Measurements from ENCODE around the gene SRRM5. TPM values are rescaled to one million over a fixed set of nuclear protein-coding genes. Genes with fewer than 3 reads are reported as not detected.

SRRM5 gene
- total RNA-seq, 4 donors from 2014 or later, result 0.38 TPM; not detected in 3

- TF ChIP-seq, protein P1, sequence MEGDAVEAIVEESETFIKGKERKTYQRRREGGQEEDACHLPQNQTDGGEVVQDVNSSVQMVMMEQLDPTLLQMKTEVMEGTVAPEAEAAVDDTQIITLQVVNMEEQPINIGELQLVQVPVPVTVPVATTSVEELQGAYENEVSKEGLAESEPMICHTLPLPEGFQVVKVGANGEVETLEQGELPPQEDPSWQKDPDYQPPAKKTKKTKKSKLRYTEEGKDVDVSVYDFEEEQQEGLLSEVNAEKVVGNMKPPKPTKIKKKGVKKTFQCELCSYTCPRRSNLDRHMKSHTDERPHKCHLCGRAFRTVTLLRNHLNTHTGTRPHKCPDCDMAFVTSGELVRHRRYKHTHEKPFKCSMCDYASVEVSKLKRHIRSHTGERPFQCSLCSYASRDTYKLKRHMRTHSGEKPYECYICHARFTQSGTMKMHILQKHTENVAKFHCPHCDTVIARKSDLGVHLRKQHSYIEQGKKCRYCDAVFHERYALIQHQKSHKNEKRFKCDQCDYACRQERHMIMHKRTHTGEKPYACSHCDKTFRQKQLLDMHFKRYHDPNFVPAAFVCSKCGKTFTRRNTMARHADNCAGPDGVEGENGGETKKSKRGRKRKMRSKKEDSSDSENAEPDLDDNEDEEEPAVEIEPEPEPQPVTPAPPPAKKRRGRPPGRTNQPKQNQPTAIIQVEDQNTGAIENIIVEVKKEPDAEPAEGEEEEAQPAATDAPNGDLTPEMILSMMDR (IDR thresholded peaks at IDR 0.05), result no peak
- no peak for TF ChIP-seq POLR2A (IDR thresholded peaks at IDR 0.05)
- intact Hi-C loops (cut with DNase I), result loop anchor here (10.0 kb wide), 1 partner anchor 48 kb away; no protein-coding TSS in a partner anchor
- no peak overlapping the region for H3K27ac ChIP-seq
- H3K9me3 ChIP-seq, result no peaks in the 10 kb centered on the region
- H3K27me3 ChIP-seq, result no peaks in the 10 kb centered on the region
- peaks cover 0 to 62% (median 0%) of the 10 kb centered on the region in 3 donors for H3K36me3 ChIP-seq
- H3K4me3 ChIP-seq, result no peak overlapping the region
- 60 to 64% methylated on average over 5 of the region's 5 CpGs for WGBS, 2 donors
- DNase-seq, result no peak
- peaks cover 0 to 10% (median 0%) of the 10 kb centered on the region in 3 donors for H3K4me1 ChIP-seq
Measured at GRCh38 chr19:43652546-43652874, 40.6 kb downstream of the SRRM5 start.

- TF ChIP-seq, protein P1 (IDR thresholded peaks at IDR 0.05), result no peak
- no peak for TF ChIP-seq POLR2A (IDR thresholded peaks at IDR 0.05)
- 90% methylated on average over 5 of the region's 6 CpGs; no CpG with 5 or more reads in 1 of the 2 donors for WGBS, 2 donors
- Histone ChIP-seq H3K4me3 (no peak overlapping the region), H3K9me3 (peaks cover 0 to 7% (median 0%) of the 10 kb centered on the region in 3 donors), H3K27ac (no peak overlapping the region), H3K4me1 (peaks cover 0 to 10% (median 0%) of the 10 kb centered on the region in 3 donors), H3K27me3 (no peaks in the 10 kb centered on the region), H3K36me3 (peaks cover 0 to 58% (median 0%) of the 10 kb centered on the region in 3 donors)
- DNase-seq, result no peak
- intact Hi-C loops (cut with DNase I), result loop anchor here (10.0 kb wide), 1 partner anchor 52 kb away; no protein-coding TSS in a partner anchor
Measured at GRCh38 chr19:43656436-43656835, 44.5 kb downstream of the SRRM5 start.

- H3K4me3 ChIP-seq, result no peak overlapping the region
- H3K9me3 ChIP-seq, result peaks cover 0 to 7% (median 0%) of the 10 kb centered on the region in 3 donors
- H3K4me1 ChIP-seq, result no peaks in the 10 kb centered on the region
- TF ChIP-seq, protein P1 (IDR thresholded peaks at IDR 0.05), result no peak
- TF ChIP-seq POLR2A (IDR thresholded peaks at IDR 0.05), result no peak
- no peak overlapping the region for H3K27ac ChIP-seq
- H3K27me3 ChIP-seq, result no peaks in the 10 kb centered on the region
- peaks cover 0 to 51% (median 0%) of the 10 kb centered on the region in 3 donors for H3K36me3 ChIP-seq
- intact Hi-C loops (cut with DNase I), result loop anchor here (10.0 kb wide), 1 partner anchor 53 kb away; no protein-coding TSS in a partner anchor
- no peak for DNase-seq
- 89 to 100% methylated on average over 1 to 2 of the region's 2 CpGs for WGBS, 2 donors
Measured at GRCh38 chr19:43658001-43658400, 46.1 kb downstream of the SRRM5 start.

- H3K27me3 ChIP-seq, result no peaks in the 10 kb centered on the region
- H3K4me3 ChIP-seq, result no peak overlapping the region
- WGBS, 2 donors, result 89 to 96% methylated on average over 8 of the region's 8 CpGs
- TF ChIP-seq, protein P1 (IDR thresholded peaks at IDR 0.05), result no peak
- no peak for TF ChIP-seq POLR2A (IDR thresholded peaks at IDR 0.05)
- H3K27ac ChIP-seq, result no peak overlapping the region
- H3K36me3 ChIP-seq, result peaks cover 0 to 50% (median 0%) of the 10 kb centered on the region in 3 donors
- H3K9me3 ChIP-seq, result peaks cover 0 to 7% (median 0%) of the 10 kb centered on the region in 3 donors
- intact Hi-C loops (cut with DNase I), result loop anchor here (10.0 kb wide), 1 partner anchor 54 kb away; no protein-coding TSS in a partner anchor
- no peak for DNase-seq
- H3K4me1 ChIP-seq, result no peaks in the 10 kb centered on the region
Measured at GRCh38 chr19:43658494-43658893, 46.6 kb downstream of the SRRM5 start.

GRCh38 chr19:43660301-43660970 lies 48.5 kb downstream of the SRRM5 start:
- H3K27me3 ChIP-seq, result no peaks in the 10 kb centered on the region
- 78 to 86% methylated on average over 6 to 7 of the region's 7 CpGs for WGBS, 2 donors
- H3K36me3 ChIP-seq, result peaks cover 0 to 35% (median 0%) of the 10 kb centered on the region in 3 donors
- H3K4me1 ChIP-seq, result peaks cover 0 to 5% (median 0%) of the 10 kb centered on the region in 3 donors
- intact Hi-C loops (cut with DNase I), result no loop called here
- no peak overlapping the region for H3K4me3 ChIP-seq
- no peak overlapping the region for H3K27ac ChIP-seq
- no peak for DNase-seq
- H3K9me3 ChIP-seq, result peaks cover 0 to 7% (median 0%) of the 10 kb centered on the region in 3 donors
- TF ChIP-seq, protein P1 (IDR thresholded peaks at IDR 0.05), result no peak
- TF ChIP-seq POLR2A (IDR thresholded peaks at IDR 0.05), result no peak

Data from esophagus squamous epithelium (tissue), 5 donors.